HepG2 (cell line): ENCODE results near the gene BTRC. TPM values are rescaled to one million over a fixed set of nuclear protein-coding genes. Genes with fewer than 3 reads are reported as not detected.

Source experiments
- ATAC-seq: fragments of 200-7000 bp; cut with Tn5 transposase; 3 replicates; pipeline ENCODE4 v1.9.1; 2020; ENCODE audit warnings: mild to moderate bottlenecking, moderate library complexity
- BruUV-seq: library from RNA; stranded (reverse); fragments of 400-500 nt; replicated peaks from 2 replicates; lab custom pipeline; 2021; lab: Mats Ljungman, UMichigan
- CTCF ChIA-PET: fragments of 300-600 bp; formaldehyde crosslinking; extraction: SDS; loops from one replicate; lab custom pipeline; 2021; ENCODE audit warnings: low total read pairs, inconsistent platforms, low intra/inter-chr PET ratio; lab: Yijun Ruan, JAX
- POLR2A ChIA-PET: fragments of 350-600 bp; sonication (Branson Sonifier 250); formaldehyde crosslinking; loops from one replicate; lab custom pipeline; 2020; ENCODE audit warnings: antibody characterized with exemption, inconsistent platforms; lab: Yijun Ruan, JAX
- DNase-seq: peaks from one replicate; pipeline ENCODE4 v3.0.0-alpha.2; 2015; ENCODE audit warnings: low spot score
- FAIRE-seq: peaks from 3 replicates; lab custom pipeline; 2011; peaks lifted over from hg19 to GRCh38; lab: Jason Lieb, UNC
- H2AFZ ChIP-seq: one replicate; pipeline ENCODE4 v1.6.1; 2011; ENCODE audit warnings: low read length, inconsistent platforms
- H3K27ac ChIP-seq: fragments of 300-600 bp; 3 replicates; pipeline ENCODE4 v1.8.0; 2011; ENCODE audit warnings: mixed run types, mild to moderate bottlenecking, mixed read lengths, low read length, inconsistent platforms; ENCODE audit not compliant: insufficient read depth; ENCODE audit errors: extremely low read length
- H3K27me3 ChIP-seq, 2 experiments: fragments of 200-600 bp in 1 of 2; 2 replicates in 1 of 2; 3 replicates in 1 of 2; pipeline versions ENCODE4 v1.6.0 to v1.8.0; 2011; ENCODE audit warnings: low read length in 2 of 2, mild to moderate bottlenecking in 2 of 2, moderate library complexity in 2 of 2, inconsistent platforms in 1 of 2; ENCODE audit not compliant: insufficient read depth in 2 of 2, control insufficient read depth in 1 of 2
- H3K36me3 ChIP-seq, 2 experiments: fragments of 200-600 bp in 1 of 2; replicated peaks in 1 of 2; 2 replicates in 1 of 2; 3 replicates in 1 of 2; pipeline versions ENCODE4 v1.5.1 to v1.8.0; 2011; ENCODE audit warnings: low read length in 2 of 2, inconsistent platforms in 1 of 2; ENCODE audit not compliant: insufficient read depth in 2 of 2, control insufficient read depth in 1 of 2
- H3K4me1 ChIP-seq: 2 replicates; pipeline ENCODE4 v1.5.1; 2012; ENCODE audit warnings: low read length, inconsistent platforms; ENCODE audit not compliant: insufficient read depth
- H3K4me2 ChIP-seq: 2 replicates; pipeline ENCODE4 v1.6.0; 2011; ENCODE audit warnings: low read depth, low read length, inconsistent platforms
- H3K4me3 ChIP-seq, 3 experiments: fragments of 200-600 bp in 1 of 3; sonication (generic), shearing (Covaris generic) in 1 of 3; replicated peaks in 1 of 3; 2 replicates each; pipeline ENCODE4 v1.5.1; 2011 to 2016; ENCODE audit warnings: low read length in 3 of 3, inconsistent platforms in 2 of 3, low read depth in 2 of 3, mild to moderate bottlenecking in 2 of 3, control low read depth in 1 of 3, mixed read lengths in 1 of 3; ENCODE audit not compliant: insufficient read depth in 1 of 3
- H3K79me2 ChIP-seq: one replicate; pipeline ENCODE4 v1.6.1; 2011; ENCODE audit warnings: low read length, inconsistent platforms; ENCODE audit not compliant: insufficient read depth
- H3K9ac ChIP-seq: 2 replicates; pipeline ENCODE4 v1.6.0; 2011; ENCODE audit warnings: mild to moderate bottlenecking, low read depth, low read length, inconsistent platforms; ENCODE audit not compliant: insufficient read depth
- H3K9me3 ChIP-seq: 2 replicates; pipeline ENCODE4 v1.5.1; 2012; ENCODE audit warnings: mild to moderate bottlenecking, low read length
- H4K20me1 ChIP-seq: 2 replicates; pipeline ENCODE4 v1.6.0; 2011; ENCODE audit warnings: inconsistent platforms, mild to moderate bottlenecking, low read length, moderate library complexity; ENCODE audit not compliant: insufficient read depth
- ARHGAP35 ChIP-seq: sonication (generic); formaldehyde crosslinking; IDR thresholded peaks from 2 replicates; pipeline ENCODE4 v1.9.0; 2022; ENCODE audit warnings: mild to moderate bottlenecking, inconsistent platforms, moderate library complexity, missing genetic modification reagents, borderline replicate concordance
- BORCS8-MEF2B ChIP-seq: sonication (generic); formaldehyde crosslinking; IDR thresholded peaks from 2 replicates; pipeline ENCODE4 v1.8.0; 2022; ENCODE audit warnings: mild to moderate bottlenecking, missing genetic modification reagents
- HES4 ChIP-seq: sonication (generic); formaldehyde crosslinking; IDR thresholded peaks from 2 replicates; pipeline ENCODE4 v1.9.0; 2021; ENCODE audit warnings: mild to moderate bottlenecking, missing genetic modification reagents, borderline replicate concordance
- MATR3 ChIP-seq: sonication (generic); formaldehyde crosslinking; IDR thresholded peaks from 2 replicates; pipeline ENCODE4 v1.4.0; 2020; ENCODE audit warnings: missing genetic modification reagents
- SMARCE1 ChIP-seq: fragments of 450-650 bp; IDR thresholded peaks from 2 replicates; pipeline ENCODE4 v1.6.1; 2017; ENCODE audit warnings: borderline replicate concordance
- SNAI1 ChIP-seq: sonication (generic); formaldehyde crosslinking; IDR thresholded peaks from 2 replicates; pipeline ENCODE4 v1.5.0; 2020; ENCODE audit warnings: mild to moderate bottlenecking, missing genetic modification reagents, borderline replicate concordance
- ZFP37 ChIP-seq: sonication (generic); formaldehyde crosslinking; IDR thresholded peaks from 2 replicates; pipeline ENCODE4 v1.4.0; 2020; ENCODE audit warnings: missing genetic modification reagents, borderline replicate concordance
- ZNF17 ChIP-seq: sonication (generic); formaldehyde crosslinking; IDR thresholded peaks from 2 replicates; pipeline ENCODE4 v1.5.0; 2020; ENCODE audit warnings: mild to moderate bottlenecking, missing genetic modification reagents
- ZNF274 ChIP-seq: sonication (generic); formaldehyde crosslinking; IDR thresholded peaks from 2 replicates; pipeline ENCODE4 v1.5.1; 2020; ENCODE audit warnings: mild to moderate bottlenecking, missing genetic modification reagents
- ZNF335 ChIP-seq: sonication (generic); formaldehyde crosslinking; IDR thresholded peaks from 2 replicates; pipeline ENCODE4 v1.4.0; 2020; ENCODE audit warnings: missing genetic modification reagents
- ZNF543 ChIP-seq: sonication (generic); formaldehyde crosslinking; IDR thresholded peaks from 2 replicates; pipeline ENCODE4 v1.4.0; 2020; ENCODE audit warnings: mild to moderate bottlenecking, missing genetic modification reagents
- ZNF614 ChIP-seq: IDR thresholded peaks from 2 replicates; pipeline ENCODE4 v1.6.1; 2018; ENCODE audit warnings: missing biosample characterization, missing genetic modification reagents, inconsistent platforms, borderline replicate concordance
- ZNF629 ChIP-seq: sonication (generic); formaldehyde crosslinking; conservative IDR thresholded peaks from 2 replicates; pipeline ENCODE4 v1.5.0; 2020; ENCODE audit warnings: missing genetic modification reagents
- WGBS: methylation state at CpG from one replicate; pipeline ENCODE4 v1.1.6; 2017; ENCODE audit warnings: low lambda C conversion rate; 5-methylcytosine and 5-hydroxymethylcytosine counted together
- in situ Hi-C: cut with HindIII; loops from 2 replicates; pipeline ENCODE4 v1.10.0; 2017; ENCODE audit warnings: low pct_unique_long_range_greater_than_20kb; ENCODE audit not compliant: extremely low pct_ligation_motif_present
- intact Hi-C: fragments of 100-400 bp; cut with micrococcal nuclease; formaldehyde crosslinking; loops from one replicate; pipeline ENCODE4 v1.10.0; 2022; ENCODE audit not compliant: unreplicated experiment
- polyA plus RNA-seq, 8 experiments: library from polyadenylated mRNA; depleted of rRNA in 3 of 8; stranded (reverse) in 7 of 8; unstranded in 1 of 8; fragments of >200 nt; fragmentation: Illumina TruSeq in 4 of 8; extraction: Trizol in 4 of 8; gene quantifications; 2 replicates each; pipeline versions ENCODE4 v1.2.1 to v1.2.3, GENCODE V29; 2011 to 2016; ENCODE audit warnings: low read depth in 4 of 8, missing spikeins in 1 of 8, mixed read lengths in 1 of 8; ENCODE audit not compliant: insufficient read depth in 1 of 8
- total RNA-seq, 5 experiments: library from RNA; depleted of rRNA; stranded (reverse); fragments of >200 nt; fragmentation: Illumina TruSeq; extraction: Trizol; gene quantifications; 2 replicates each; pipeline ENCODE4 v1.2.3, GENCODE V29; 2016; ENCODE audit warnings: low read depth in 1 of 5

The BTRC gene
- total and polyA plus RNA-seq, 2 of the 13 experiments (the other 11 are each of a cell fraction or from before 2014, with no cell fraction given), result 12.0 to 14.4 TPM

- no peak overlapping the region for H3K4me3 ChIP-seq
- no peaks in the 10 kb centered on the region for H4K20me1 ChIP-seq
- H2AFZ ChIP-seq, result no peak overlapping the region
- peaks cover 0 to 24% of the 10 kb centered on the region in 2 experiments; a peak in 4 of 5 replicates for H3K27me3 ChIP-seq
- POLR2A ChIA-PET, result no interaction called here
- WGBS, result 58% methylated on average over 5 of the region's 5 CpGs
- intact Hi-C loops, result no loop called here
- DNase-seq, result no peak
- BruUV-seq, result no TSS peak
- H3K9me3 ChIP-seq, result no peaks in the 10 kb centered on the region
- H3K36me3 ChIP-seq, result no peaks in the 10 kb centered on the region
- no peaks in the 10 kb centered on the region for H3K79me2 ChIP-seq
- no peak for TF ChIP-seq SMARCE1
- TF ChIP-seq ZFP37 (CRISPR knock-in tag), result no peak
- no peak for TF ChIP-seq ZNF17
- TF ChIP-seq ZNF274 (CRISPR knock-in tag), result no peak
- TF ChIP-seq MATR3 (CRISPR knock-in tag), result no peak
- no peak for TF ChIP-seq ZNF335 (CRISPR knock-in tag)
- no peak overlapping the region for H3K4me2 ChIP-seq
- FAIRE-seq, result no peak
- H3K9ac ChIP-seq, result no peak overlapping the region
- in situ Hi-C loops, result no loop called here
- CTCF ChIA-PET, result no interaction called here
- peaks cover 29% of the 10 kb centered on the region for H3K4me1 ChIP-seq
- no peak for ATAC-seq
- H3K27ac ChIP-seq, result no peak overlapping the region
Measured at GRCh38 chr10:101562231-101562630, 208.3 kb downstream of the BTRC start.

- H3K9me3 ChIP-seq, result no peaks in the 10 kb centered on the region
- H3K4me2 ChIP-seq, result no peak overlapping the region
- H3K79me2 ChIP-seq, result no peaks in the 10 kb centered on the region
- H3K27ac ChIP-seq, result no peak overlapping the region
- 17% methylated on average over 2 of the region's 3 CpGs for WGBS
- intact Hi-C loops, result no loop called here
- no peak for TF ChIP-seq ZNF614 (CRISPR knock-in tag)
- TF ChIP-seq ARHGAP35 (CRISPR knock-in tag), result no peak
- TF ChIP-seq SNAI1 (CRISPR knock-in tag), result no peak
- no peak for TF ChIP-seq ZNF543 (CRISPR knock-in tag)
- no peak for TF ChIP-seq BORCS8-MEF2B
- no peak for TF ChIP-seq HES4 (CRISPR knock-in tag)
- TF ChIP-seq ZNF629 (CRISPR knock-in tag), result no peak
- no peak overlapping the region for H3K9ac ChIP-seq
- no peak overlapping the region for H3K4me3 ChIP-seq
- no peaks in the 10 kb centered on the region for H4K20me1 ChIP-seq
- DNase-seq (no peak), FAIRE-seq (no peak), ATAC-seq (no peak)
- ChIA-PET POLR2A (no interaction called here), CTCF (no interaction called here)
- peaks cover 31% of the 10 kb centered on the region for H3K4me1 ChIP-seq
- no peak overlapping the region for H2AFZ ChIP-seq
- in situ Hi-C loops, result no loop called here
- H3K27me3 ChIP-seq, result peaks cover 0 to 31% of the 10 kb centered on the region in 2 experiments; a peak in 4 of 5 replicates
- H3K36me3 ChIP-seq, result no peaks in the 10 kb centered on the region
- BruUV-seq, result no TSS peak
Measured at GRCh38 chr10:101563007-101563406, 209.0 kb downstream of the BTRC start.
